HCT116 (cell line): Measurements from ENCODE around the gene SF1.

Experiments used
- ATF3 ChIP-seq: IDR thresholded peaks from 2 replicates; pipeline ENCODE4 v1.6.1; 2012
- CTCF ChIP-seq, 3 experiments: fragments of 200-600 bp in 1 of 3; sonication (generic) in 1 of 3; IDR thresholded peaks in 2 of 3; conservative IDR thresholded peaks in 1 of 3; 2 replicates each; pipeline ENCODE4 v1.5.1; 2012 to 2017; ENCODE audit warnings: low read depth in 2 of 3, low read length in 2 of 3, antibody characterized with exemption in 1 of 3, borderline replicate concordance in 1 of 3, control low read depth in 1 of 3, mild to moderate bottlenecking in 1 of 3, mixed read lengths in 1 of 3, mixed run types in 1 of 3, moderate library complexity in 1 of 3; ENCODE audit not compliant: insufficient read depth in 1 of 3
- EZH2 ChIP-seq: fragments of 200-600 bp; sonication (generic); IDR thresholded peaks from 2 replicates; pipeline ENCODE4 v1.6.1; 2017; ENCODE audit warnings: antibody characterized with exemption, mixed run types
- EZH2phosphoT487 ChIP-seq: fragments of 200-600 bp; IDR thresholded peaks from 2 replicates; pipeline ENCODE4 v1.6.1; 2018; ENCODE audit warnings: antibody characterized with exemption, borderline replicate concordance
- FOSL1 ChIP-seq: IDR thresholded peaks from 2 replicates; pipeline ENCODE4 v1.6.1; 2012; ENCODE audit warnings: low read depth
- MAX ChIP-seq: IDR thresholded peaks from 2 replicates; pipeline ENCODE4 v1.6.1; 2012
- POLR2A ChIP-seq: IDR thresholded peaks from 2 replicates; pipeline ENCODE4 v1.7.0; 2011; ENCODE audit warnings: borderline replicate concordance; ENCODE audit not compliant: insufficient read depth, insufficient read length; ENCODE audit errors: extremely low read depth
- POLR2AphosphoS5 ChIP-seq: IDR thresholded peaks from 2 replicates; pipeline ENCODE4 v1.6.1; 2011; ENCODE audit warnings: mild to moderate bottlenecking, low read depth, low read length, moderate library complexity
- REST ChIP-seq: IDR thresholded peaks from 2 replicates; pipeline ENCODE4 v1.6.1; 2012; ENCODE audit warnings: low read depth
- SRF ChIP-seq: IDR thresholded peaks from 2 replicates; pipeline ENCODE4 v1.6.1; 2012; ENCODE audit warnings: low read depth
- ZBTB33 ChIP-seq: IDR thresholded peaks from 2 replicates; pipeline ENCODE4 v1.6.1; 2011; ENCODE audit warnings: mild to moderate bottlenecking, low read length, moderate library complexity; ENCODE audit not compliant: insufficient replicate concordance; ENCODE audit errors: extremely low read depth

GRCh38 chr11:64754124-64754918, 24.0 kb downstream of the SF1 start:
- no peak for TF ChIP-seq ZBTB33
- TF ChIP-seq POLR2AphosphoS5 = no peak
- no peak for TF ChIP-seq SRF
- TF ChIP-seq CTCF (IDR thresholded peaks at IDR 0.05 in 2 of 3, conservative IDR thresholded peaks at IDR 0.05 in 1 of 3; ENCODE audit: borderline replicate concordance in 1 of 3, insufficient read depth in 1 of 3, low read depth in 2 of 3, low read length in 2 of 3) = no peak
- TF ChIP-seq POLR2A = no peak
- TF ChIP-seq FOSL1 = no peak
- TF ChIP-seq ATF3 = no peak
- no peak for TF ChIP-seq REST
- TF ChIP-seq MAX = no peak
- no peak for TF ChIP-seq EZH2
- no peak for TF ChIP-seq EZH2phosphoT487
